Measurements from ENCODE around the gene TCEAL1.
"Not testable (repeated sequence)": the region's sequence is repeated elsewhere in the genome, so short reads cannot be mapped to it uniquely, and the experiment has no call there.

TCEAL1 gene

DNA sequence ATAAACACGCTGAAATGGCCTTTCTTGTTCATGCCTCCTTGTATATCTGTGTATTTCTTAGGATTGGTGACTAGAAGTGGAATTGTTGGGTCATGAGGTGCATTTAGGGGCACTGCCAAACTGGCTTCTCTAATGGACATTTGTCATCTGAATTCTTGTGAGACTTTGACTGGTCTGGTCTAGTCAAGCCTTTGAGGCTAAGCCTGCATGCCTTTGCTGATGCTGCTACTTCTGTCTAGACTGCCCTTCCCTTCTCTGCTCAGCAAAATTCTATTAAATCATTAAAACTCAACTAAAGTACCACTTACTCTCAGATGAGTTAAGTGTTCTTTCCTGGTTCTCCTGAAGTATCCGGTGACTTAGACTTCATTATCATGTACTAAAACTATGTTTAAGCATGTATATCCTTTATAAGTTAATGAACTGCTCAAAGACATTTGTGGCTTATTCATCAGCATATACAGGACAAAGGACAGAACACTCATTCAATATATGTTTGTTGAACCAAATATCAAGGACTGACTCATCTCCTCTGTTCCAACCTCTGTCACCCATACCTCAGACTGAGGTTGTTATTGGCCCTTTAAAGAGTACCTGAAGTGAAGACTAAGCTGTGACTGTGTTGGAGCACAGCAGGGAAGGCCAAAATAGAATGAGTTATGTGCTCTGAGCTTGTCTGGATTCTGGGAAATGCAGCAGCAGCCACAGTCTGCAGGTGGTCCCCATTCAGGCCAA lies 9.0 kb downstream of the TCEAL1 start:
- DNase-seq = no peak

DNA sequence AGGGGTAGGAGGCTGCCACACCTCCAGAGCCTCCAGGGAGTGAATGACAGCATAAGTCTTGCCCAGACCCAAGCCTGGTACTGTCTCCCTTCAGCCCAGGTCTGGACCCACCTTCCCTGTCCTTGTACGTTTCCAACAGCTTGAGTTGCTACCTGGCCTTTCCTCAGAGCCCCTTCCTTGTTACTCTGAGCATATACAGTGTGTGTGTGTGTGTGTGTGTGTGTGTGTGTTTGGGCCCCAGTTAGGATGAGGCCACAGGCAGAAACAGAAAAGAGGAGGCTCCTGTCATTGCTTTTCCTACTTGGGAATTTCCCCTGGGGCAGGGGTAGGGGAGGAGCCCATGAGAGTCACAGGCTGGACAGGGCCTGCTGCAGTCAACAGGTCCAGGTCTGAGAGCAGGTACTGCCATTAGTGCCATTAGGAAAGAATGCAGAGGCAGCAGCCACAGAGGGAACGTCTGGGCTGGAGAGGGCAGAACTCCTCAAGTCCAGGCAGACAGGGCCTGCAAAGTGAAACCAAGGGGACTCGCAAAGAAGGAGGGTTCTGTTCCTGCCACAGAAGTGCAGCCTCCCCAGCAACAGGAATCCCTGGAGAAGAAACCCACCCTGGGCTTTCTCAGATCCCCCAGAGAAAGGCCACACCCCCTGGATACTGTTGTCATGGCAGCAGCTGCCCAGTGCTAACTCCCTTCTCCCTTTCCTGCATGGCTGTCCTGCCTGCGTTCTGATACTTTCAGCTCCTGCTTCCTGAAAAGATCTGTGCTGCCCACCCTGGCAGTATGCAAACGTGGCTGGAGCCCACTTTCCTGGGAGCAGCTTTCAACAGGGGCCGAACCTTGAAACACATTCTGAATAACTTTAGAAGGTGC lies 9.9 kb downstream of the TCEAL1 start:
- DNase-seq = not testable (repeated sequence)

DNA sequence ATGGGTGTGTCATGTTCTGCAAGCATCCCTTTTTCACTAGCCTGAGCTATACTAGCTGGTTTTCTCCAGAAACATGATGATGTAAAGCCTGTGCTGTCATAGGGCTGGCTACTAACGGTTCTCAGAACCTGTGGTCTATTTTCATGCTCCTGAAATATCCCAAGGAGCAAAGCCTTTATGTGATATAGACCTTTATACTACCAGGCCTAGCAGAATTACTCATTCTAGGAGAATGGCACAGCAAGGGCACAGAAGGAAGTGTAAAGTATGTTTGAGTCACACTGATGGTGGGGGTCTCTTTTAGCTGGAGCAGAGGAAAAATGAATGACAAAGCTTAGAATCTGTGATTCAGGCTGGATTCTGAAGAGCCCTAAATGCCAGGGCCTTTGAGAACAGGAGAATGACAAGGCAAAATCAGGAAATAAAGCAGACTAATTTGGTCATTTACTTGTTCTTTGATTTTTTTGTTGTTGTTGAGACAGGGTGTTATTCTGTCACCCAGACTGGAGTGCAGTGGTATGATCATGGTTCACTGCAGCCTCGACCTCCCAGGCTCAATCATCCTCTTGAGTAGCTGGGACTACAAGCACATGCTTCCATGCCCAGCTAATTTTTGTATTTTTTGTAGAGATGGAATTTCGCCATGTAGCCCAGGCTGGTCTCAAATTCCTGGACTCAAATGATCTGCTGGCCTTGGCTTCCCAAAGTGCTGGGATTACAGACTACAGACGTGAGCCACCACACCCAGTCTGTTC lies 11.8 kb downstream of the TCEAL1 start:
- DNase-seq = no peak

DNA sequence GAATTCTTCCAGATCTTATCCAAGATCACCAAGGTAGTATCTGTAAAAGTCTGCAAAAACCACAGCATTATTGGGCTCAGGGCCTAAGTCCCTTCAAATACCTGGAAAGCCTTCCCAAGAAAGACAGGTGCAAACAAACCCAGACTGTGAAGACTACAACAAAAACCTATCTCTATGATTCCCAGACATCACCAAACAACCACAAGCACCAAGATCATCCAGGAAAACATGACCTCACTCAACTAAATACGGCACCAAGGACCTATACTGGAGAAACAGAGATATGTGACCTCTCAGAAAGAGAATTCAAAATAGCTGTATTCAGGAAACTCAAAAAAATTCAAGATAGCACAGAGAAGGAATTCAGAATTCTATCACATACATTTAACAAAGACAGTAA lies 15.3 kb downstream of the TCEAL1 start:
- no peak for DNase-seq

DNA sequence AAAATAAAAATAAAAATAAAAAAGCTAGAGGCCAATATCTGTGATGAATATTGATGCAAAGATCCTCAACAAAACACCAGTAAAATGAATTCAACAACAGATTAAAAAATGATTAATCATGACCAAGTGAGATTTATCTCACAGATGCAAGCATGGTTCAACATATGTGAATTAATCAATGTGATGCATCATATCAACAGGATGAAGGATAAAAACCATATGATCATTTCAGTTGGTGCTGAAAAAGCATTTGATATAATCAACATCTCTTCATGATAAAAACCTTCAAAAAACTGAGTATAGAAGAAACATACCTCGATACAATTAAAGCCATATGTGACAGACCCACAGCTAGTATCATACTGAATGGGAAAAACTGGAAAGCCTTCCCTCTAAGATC lies 18.9 kb downstream of the TCEAL1 start:
- DNase-seq = no peak

DNA sequence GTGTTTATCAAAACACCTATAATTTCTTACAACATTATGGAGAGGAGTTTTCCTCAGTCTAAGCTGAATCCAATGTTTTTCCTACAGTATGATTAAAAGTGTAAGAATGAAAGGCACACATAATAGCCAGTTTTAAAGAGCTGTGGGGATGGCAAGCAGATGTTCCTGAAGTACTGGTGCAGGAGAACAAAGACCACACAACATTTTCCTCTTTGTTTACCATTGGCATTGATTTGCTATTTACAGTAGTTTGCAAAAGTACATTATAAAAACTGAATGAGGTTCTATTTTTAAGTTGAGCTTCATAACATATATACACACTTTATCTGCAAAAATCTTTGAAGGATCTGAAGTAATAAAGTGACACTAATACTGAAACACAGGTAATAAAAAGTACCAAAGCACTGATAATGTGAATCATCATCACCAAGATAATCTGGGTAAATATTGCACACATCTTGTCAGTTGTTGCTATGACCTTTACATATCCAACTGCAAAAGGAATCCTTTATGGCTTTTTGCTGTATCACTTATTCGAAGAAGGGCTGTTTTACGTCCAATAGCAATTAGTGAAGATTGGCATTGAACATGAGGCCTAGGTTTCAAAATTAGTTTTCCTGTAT lies 22.5 kb downstream of the TCEAL1 start:
- DNase-seq = no peak

DNA sequence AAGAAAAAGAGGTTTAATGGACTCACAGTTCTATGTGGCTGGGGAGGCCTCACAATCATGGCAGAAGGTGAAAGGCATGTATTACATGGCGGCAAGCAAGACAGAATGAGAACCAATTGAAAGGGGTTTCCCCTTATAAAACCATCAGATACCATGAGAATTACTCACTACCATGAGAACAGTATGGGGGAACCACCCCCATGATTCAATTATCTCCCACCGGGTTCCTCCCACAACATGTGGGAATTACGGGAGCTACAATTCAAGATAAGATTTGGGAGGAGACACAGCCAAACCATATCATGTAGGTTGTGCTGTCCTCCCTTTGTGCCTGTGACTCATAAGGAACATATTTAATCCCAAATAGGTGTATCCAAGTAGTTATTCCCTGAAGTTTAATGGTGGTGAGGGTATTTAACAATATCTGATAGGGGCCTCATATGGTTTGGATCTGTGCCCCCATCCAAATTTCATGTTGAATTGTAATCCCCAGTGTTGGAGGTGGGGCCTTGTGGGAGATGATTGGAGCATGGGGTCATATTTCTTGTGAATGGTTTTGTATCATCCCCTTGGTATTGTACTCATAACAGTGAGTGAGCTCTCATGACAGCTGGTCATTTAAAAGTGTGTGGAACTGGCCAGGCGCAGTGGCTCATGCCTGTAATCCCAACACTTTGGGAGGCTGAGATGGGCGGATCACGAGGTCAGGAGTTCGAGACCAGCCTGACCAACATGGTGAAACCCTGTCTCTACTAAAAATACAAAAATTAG lies 26.6 kb downstream of the TCEAL1 start:
- DNase-seq = not testable (repeated sequence)

DNA sequence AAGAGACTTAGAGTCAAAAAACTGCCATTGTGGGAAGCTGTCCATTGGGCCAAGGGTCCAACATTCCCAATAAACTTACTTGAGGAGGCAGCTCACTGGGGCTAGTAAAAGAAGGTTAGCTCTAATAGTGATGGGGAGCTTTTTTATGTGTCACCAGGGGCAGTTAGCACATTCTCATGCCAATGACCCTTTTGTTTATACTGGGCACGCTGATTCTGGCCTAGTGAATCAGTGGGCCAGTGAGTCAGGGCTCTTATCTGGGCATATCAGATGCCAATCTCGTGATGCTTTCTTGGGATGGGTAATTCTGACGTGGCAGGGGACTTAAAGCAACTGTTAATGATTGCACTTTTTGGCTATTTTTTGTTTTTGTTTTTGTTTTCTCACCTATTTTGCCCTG lies 27.8 kb downstream of the TCEAL1 start:
- no peak for DNase-seq

DNA sequence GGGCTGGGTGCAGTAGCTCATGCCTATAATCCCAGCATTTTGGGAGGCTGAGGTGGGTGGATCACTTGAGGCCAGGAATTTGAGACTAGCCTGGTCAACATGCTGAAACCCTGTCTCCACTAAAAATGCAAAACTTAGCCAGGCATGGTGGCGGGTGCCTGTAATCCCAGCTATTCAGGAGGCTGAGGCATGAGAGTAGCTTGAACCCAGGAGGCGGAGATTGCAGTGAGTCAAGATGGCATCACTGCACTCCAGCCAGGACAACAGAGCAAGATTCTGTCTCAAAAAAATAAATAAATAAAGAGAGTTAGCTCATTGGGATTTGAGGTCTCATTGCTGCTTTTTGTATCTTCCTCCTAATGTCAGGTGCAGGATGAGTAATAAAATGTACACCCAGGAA lies 28.3 kb downstream of the TCEAL1 start:
- not testable (repeated sequence) for DNase-seq

DNA sequence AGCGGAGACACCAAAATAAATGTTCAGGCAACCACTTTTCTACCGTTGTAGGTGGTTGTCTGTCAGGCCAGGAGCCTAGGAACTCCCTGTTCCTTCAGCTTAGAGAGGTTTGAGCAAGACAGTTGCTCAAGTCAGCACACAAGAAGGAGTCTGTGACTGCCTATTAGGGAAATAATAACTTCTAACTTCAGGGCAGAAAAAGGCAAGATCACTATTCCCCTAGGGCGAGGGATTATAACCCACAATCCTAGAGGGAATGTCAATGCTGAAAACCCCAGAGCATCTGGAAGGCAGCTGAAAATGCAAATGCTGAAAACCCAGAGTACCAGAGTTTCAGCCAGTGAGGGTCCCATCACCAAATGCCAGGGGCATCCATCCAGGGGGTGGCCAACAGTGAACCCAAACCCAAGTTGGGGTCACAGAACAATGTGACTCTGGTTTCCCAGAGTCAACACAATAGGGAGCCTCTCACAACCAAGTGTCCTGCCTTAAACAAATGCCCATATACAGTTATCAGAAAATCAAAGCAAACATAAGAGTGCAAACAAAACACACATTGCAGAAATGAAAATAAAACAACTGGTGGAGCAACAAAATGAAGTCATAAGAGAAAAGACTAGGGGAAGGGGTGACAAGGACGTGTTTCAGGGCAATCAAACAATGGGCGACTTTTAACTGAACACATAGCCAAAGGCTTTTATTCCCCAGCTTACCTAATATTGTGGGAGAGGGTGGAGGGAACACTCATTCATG lies 30.1 kb downstream of the TCEAL1 start:
- no peak for DNase-seq

DNA sequence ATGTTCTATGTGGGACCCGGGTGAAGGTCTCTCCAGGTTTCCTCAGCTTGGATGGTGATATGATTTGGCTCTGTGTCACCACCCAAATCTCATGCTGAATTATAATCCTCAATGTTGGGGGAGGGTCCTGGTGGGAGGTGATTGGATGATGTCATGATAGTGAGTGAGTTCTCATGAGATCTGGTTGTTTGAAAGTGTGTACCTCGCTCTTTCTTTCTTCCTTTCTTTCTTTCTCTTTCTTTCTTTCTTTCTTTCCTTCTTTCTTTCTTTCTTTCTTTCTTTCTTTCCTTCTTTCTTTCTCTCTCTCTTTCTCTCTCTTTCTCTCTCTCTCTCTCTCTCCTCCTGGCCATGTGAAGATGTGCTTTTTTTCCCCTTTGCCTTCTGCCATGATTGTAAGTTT lies 30.7 kb downstream of the TCEAL1 start:
- DNase-seq = not testable (repeated sequence)

DNA sequence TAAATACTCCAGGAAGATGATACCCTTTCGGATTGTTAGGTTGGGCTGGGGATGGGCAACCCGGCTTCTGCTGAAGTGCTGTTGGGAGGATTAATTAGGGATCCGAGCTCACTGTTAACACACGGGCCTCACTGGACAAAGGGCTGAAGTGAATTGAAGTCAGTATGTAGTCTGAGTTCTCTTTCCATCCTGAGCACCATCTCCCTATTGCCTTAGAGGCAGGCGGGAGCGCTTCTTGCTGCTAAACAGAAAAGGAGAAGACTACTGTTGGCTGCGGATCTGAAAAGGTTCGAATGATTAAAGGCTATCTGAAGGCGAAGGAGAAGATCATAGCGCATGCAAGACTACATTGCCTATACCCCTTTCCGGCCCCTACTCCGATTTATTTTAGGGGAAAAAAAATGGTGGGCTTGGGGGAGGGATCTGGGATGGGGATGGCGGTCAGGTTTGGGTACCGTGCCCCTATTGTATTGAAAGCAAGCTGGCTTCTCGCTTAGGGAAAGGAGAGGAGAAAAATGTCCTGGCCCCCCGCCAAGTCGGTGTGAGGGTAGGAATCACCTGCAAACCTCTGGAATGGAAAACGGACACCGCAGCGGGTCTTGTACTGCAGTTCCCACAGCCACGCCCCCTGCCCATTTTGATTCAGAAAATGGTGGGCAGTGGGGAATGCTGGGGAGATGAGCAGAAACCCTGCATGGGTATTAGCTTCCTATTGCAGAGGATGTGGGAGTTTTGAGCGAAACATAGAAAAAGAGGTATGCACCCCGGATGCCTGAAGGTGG lies 35.4 kb downstream of the TCEAL1 start:
- no peak for DNase-seq

DNA sequence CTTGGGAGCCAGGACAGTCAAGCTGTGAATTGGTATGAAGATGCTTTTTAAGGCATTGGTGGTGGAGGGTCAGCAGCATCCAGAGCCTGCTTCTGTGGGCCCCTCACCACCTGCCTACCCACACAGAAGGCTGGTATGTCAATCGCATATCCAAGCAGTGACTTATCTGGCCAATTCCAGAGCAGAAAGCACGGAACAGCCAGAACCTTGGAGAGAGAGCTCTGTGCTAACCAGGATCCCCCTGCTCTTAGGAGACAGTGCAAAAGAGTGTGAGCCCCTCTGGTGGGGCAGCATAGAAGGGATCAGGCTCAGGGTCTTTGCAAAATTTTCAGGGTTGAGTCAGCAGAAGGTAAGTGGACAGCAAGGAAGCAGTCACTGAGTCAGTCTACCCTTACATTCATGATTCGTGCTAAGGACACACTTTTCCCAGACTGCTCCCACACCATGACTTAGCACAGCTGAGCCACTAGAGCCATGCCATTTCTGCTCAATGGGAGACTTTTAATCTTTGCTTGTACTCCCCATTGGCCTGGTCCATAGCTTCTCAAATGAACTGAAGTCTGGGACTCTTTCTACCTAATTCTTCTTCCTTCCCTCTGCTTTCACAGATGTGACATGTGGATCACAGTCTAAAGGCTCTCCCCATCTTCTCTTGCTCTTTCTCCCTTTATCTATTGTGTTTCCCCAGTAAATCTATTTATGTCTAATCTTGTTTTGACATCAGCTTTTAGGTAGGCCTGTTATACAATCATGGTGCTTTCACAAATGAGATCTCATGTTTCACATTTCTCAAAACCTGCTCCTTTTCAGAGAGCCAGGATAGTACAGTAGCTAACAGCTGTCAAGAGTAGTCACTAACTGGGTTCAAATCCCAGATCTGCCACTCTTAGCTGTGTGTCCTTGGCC lies 37.7 kb downstream of the TCEAL1 start:
- no peak for DNase-seq

DNA sequence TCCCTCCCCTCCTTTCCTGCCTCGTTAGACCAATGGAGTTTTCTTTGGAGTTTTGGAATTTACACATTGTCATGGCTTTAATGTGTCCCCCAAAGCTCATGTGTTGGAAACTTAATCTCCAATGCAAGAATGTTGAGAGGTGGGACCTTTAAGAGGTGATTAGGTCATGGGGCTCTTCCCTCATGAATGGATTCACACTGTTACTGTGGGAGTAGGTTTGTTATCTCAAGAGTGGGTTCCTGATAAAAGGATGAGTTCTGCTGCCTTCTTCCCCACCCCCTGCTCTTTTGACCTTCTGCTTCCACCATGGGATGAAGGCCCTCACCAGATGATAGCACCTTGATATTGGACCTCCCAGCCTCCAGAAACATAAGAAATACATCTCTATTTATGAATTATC lies 41.0 kb downstream of the TCEAL1 start:
- no peak for DNase-seq

DNA sequence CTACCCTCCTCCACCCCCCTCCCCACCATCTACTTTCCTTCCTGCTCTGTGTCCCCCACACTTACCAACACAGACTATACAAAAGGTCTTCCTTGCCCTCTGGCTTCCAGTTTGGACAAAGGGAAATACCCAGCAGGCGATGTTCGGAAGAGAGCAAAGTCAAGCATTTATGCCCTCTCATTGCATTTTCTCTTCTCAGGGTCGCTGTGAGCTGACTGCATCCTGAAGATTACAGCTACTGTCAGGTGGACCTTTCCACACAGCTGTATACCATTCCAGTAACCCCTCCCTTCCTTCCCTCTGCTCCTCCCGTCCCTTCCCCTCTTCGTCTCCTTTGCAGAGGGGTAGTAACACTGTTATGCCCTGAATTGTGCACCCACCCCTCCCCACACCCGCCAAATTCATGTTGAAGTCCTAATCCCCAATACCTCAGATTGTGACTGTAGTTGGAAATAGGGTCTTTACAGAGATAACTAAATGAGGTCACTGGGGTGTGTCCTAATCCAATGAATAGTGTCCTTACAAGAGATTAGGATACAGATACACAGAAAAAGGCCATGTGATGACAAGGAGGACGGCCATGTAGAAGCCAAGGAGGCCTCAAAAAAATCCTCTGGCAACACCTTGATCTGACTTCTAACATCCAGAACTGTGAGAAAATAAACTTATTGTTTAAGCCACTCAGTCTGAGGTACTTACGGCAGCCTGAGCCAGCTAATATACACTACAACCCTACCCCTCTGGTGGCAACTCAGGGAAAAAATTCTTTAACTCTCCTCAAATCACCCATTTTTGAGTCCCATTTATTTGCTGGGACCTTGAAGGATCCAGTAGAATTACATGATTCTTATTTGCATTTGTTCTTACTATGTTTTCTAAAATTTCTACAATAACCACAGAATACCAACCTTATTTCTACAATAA lies 46.0 kb downstream of the TCEAL1 start:
- no peak for DNase-seq

DNA sequence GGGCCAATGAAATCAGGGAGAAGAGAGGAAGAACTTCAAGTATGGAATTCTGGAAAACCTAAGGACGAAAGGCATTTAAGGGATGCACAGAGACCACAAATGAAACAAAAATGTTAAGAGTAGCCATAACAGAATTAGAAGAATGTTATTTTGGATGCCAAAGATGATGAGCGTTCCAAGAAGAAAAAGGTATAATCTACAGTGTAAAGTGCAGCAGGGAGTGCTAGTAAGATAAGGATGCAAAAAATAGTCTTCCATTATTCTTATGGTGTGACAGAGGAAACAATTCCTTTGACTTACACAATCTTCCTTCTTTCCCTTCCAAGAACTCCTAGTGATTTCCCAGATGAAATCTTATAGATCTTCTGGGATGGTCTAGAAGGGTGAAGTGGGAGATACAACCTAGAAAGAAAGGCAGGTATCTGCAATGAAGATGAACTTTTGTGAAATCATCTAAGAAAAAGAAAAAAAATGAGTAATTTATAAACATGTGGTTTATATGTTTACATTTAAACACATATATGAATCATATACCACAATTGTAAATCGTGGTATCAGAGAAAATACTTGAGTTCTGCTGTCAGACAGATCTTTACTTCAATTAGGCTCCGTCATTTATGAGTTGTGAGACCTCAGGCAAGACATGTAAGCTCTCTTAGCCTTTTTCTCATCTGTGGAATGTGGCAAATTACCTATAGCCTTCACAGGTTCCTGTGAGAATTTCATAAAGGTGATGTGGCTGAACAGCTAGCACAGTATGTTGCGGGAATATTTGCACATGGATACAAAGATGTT lies 49.6 kb downstream of the TCEAL1 start:
- DNase-seq = no peak

All from activated T-cell treated with anti-CD3 and anti-CD28 coated beads for 4 hours (primary cell).